ENCODE measurements around the gene SHB.

- TF ChIP-seq POLR2AphosphoS5 (IDR thresholded peaks at IDR 0.05) (no peak), POLR2A (IDR thresholded peaks at IDR 0.05) (no peak), EP300 (IDR thresholded peaks at IDR 0.05) (no peak)
- TF ChIP-seq, protein P1, sequence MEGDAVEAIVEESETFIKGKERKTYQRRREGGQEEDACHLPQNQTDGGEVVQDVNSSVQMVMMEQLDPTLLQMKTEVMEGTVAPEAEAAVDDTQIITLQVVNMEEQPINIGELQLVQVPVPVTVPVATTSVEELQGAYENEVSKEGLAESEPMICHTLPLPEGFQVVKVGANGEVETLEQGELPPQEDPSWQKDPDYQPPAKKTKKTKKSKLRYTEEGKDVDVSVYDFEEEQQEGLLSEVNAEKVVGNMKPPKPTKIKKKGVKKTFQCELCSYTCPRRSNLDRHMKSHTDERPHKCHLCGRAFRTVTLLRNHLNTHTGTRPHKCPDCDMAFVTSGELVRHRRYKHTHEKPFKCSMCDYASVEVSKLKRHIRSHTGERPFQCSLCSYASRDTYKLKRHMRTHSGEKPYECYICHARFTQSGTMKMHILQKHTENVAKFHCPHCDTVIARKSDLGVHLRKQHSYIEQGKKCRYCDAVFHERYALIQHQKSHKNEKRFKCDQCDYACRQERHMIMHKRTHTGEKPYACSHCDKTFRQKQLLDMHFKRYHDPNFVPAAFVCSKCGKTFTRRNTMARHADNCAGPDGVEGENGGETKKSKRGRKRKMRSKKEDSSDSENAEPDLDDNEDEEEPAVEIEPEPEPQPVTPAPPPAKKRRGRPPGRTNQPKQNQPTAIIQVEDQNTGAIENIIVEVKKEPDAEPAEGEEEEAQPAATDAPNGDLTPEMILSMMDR (IDR thresholded peaks at IDR 0.05): no peak
These were observed 21.1 kb upstream of the SHB start for GRCh38 chr9:38090170-38090569.
